HepG2 (cell line): ENCODE data around the gene TMEM130. TPM values are rescaled to one million over a fixed set of nuclear protein-coding genes. Genes with fewer than 3 reads are reported as not detected.

Source experiments
- ARNT ChIP-seq: fragments of 450-650 bp; IDR thresholded peaks from 2 replicates; pipeline ENCODE4 v1.6.1; 2017
- ARNT2 ChIP-seq: sonication (generic); formaldehyde crosslinking; IDR thresholded peaks from 2 replicates; pipeline ENCODE4 v1.8.0; 2022; ENCODE audit warnings: mild to moderate bottlenecking, low read depth, missing genetic modification reagents, moderate library complexity
- EHMT2 ChIP-seq: fragments of 200-600 bp; sonication (generic); IDR thresholded peaks from 2 replicates; pipeline ENCODE4 v1.7.0; 2017; ENCODE audit warnings: antibody characterized with exemption, low read depth, low read length, borderline replicate concordance
- MAFK ChIP-seq, 2 experiments: IDR thresholded peaks in 1 of 2; conservative IDR thresholded peaks in 1 of 2; 2 replicates each; pipeline ENCODE4 v1.6.1; 2011; ENCODE audit warnings: improper control_type of control experiment in 2 of 2, low read length in 2 of 2
- MLLT10 ChIP-seq: sonication (generic); formaldehyde crosslinking; IDR thresholded peaks from 2 replicates; pipeline ENCODE4 v1.4.0; 2020; ENCODE audit warnings: missing genetic modification reagents
- NFATC3 ChIP-seq: sonication (generic); formaldehyde crosslinking; IDR thresholded peaks from 2 replicates; pipeline ENCODE4 v1.5.1; 2020; ENCODE audit warnings: mild to moderate bottlenecking, missing genetic modification reagents
- SSRP1 ChIP-seq: IDR thresholded peaks from 2 replicates; pipeline ENCODE4 v1.6.1; 2016; ENCODE audit warnings: control low read depth
- ZNF296 ChIP-seq: sonication (generic); formaldehyde crosslinking; conservative IDR thresholded peaks from 2 replicates; pipeline ENCODE4 v1.5.0; 2020; ENCODE audit warnings: mild to moderate bottlenecking, missing genetic modification reagents
- ZNF747 ChIP-seq: sonication (generic); formaldehyde crosslinking; IDR thresholded peaks from 2 replicates; pipeline ENCODE4 v1.8.1; 2023; ENCODE audit warnings: missing genetic modification reagents, mild to moderate bottlenecking, borderline replicate concordance
- ZNF780A ChIP-seq: sonication (generic); formaldehyde crosslinking; IDR thresholded peaks from 2 replicates; pipeline ENCODE4 v1.8.0; 2022; ENCODE audit warnings: mild to moderate bottlenecking, missing genetic modification reagents, moderate library complexity
- polyA plus RNA-seq, 8 experiments: library from polyadenylated mRNA; depleted of rRNA in 3 of 8; stranded (reverse) in 7 of 8; unstranded in 1 of 8; fragments of >200 nt; fragmentation: Illumina TruSeq in 4 of 8; extraction: Trizol in 4 of 8; gene quantifications; 2 replicates each; pipeline versions ENCODE4 v1.2.1 to v1.2.3, GENCODE V29; 2011 to 2016; ENCODE audit warnings: low read depth in 4 of 8, missing spikeins in 1 of 8, mixed read lengths in 1 of 8; ENCODE audit not compliant: insufficient read depth in 1 of 8
- total RNA-seq, 5 experiments: library from RNA; depleted of rRNA; stranded (reverse); fragments of >200 nt; fragmentation: Illumina TruSeq; extraction: Trizol; gene quantifications; 2 replicates each; pipeline ENCODE4 v1.2.3, GENCODE V29; 2016; ENCODE audit warnings: low read depth in 1 of 5
- TF ChIP-seq, protein P1 (sequence below): fragments of 450-650 bp; IDR thresholded peaks from 2 replicates; pipeline ENCODE4 v1.6.1; 2017; ENCODE audit warnings: mild to moderate bottlenecking
- TF ChIP-seq, protein P2 (sequence below): sonication (generic); formaldehyde crosslinking; IDR thresholded peaks from 2 replicates; pipeline ENCODE4 v1.8.1; 2023; ENCODE audit warnings: mild to moderate bottlenecking, missing genetic modification reagents
- TF ChIP-seq, protein P3 (sequence below): sonication (generic); formaldehyde crosslinking; IDR thresholded peaks from 2 replicates; pipeline ENCODE4 v1.9.0; 2021; ENCODE audit warnings: missing genetic modification reagents, borderline replicate concordance
- TF ChIP-seq, protein P4 (sequence below): sonication (generic); formaldehyde crosslinking; IDR thresholded peaks from 2 replicates; pipeline ENCODE4 v1.4.0; 2020; ENCODE audit warnings: missing genetic modification reagents, borderline replicate concordance

The TMEM130 gene
- total and polyA plus RNA-seq, 2 of the 13 experiments (the other 11 are each of a cell fraction or from before 2014, with no cell fraction given): not detected

DNA sequence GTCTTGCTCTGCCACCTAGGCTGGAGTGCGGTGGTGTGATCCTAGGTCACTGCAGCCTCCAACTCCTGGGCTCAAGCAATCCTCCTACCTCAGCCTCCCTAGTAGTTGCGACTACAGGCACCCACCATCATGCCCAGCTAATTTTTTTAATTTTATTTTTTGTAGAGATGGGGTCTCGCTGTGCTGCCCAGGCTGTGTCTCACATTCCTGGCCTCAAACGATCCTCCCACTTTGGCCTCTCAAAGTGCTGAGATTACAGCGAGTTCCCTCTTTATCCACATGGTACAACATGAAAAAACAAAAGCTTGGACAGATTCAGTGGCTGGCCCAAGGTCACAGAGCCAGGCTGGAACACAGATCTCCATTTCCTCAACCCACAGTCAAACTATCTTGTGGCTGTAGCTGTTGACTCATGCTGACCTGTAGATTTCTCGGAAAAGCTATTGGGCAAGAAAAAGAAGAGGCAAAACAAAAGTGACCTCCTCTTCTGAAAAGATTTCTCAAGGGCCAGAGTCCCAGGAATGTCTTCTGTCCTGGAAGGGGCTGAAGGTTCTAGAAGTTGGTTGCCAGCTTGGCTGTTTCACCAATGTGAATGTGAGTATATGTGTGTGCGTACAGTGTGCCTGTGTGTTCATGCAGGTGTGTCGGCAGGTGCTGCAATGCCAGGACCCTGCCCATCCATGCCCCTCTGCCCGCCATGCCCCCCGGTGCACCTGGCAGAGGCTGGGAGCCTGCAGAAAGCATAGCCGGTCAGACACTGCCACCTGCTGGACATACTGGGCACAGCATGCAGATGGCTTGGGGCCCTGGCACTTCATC, 28.4 kb downstream of the TMEM130 start (continued):
- TF ChIP-seq ARNT2 (CRISPR knock-in tag): no peak
- TF ChIP-seq EHMT2: no peak
- TF ChIP-seq MLLT10 (CRISPR knock-in tag): no peak
- TF ChIP-seq ARNT: no peak
- TF ChIP-seq ZNF780A (CRISPR knock-in tag): no peak
- TF ChIP-seq, protein P1, sequence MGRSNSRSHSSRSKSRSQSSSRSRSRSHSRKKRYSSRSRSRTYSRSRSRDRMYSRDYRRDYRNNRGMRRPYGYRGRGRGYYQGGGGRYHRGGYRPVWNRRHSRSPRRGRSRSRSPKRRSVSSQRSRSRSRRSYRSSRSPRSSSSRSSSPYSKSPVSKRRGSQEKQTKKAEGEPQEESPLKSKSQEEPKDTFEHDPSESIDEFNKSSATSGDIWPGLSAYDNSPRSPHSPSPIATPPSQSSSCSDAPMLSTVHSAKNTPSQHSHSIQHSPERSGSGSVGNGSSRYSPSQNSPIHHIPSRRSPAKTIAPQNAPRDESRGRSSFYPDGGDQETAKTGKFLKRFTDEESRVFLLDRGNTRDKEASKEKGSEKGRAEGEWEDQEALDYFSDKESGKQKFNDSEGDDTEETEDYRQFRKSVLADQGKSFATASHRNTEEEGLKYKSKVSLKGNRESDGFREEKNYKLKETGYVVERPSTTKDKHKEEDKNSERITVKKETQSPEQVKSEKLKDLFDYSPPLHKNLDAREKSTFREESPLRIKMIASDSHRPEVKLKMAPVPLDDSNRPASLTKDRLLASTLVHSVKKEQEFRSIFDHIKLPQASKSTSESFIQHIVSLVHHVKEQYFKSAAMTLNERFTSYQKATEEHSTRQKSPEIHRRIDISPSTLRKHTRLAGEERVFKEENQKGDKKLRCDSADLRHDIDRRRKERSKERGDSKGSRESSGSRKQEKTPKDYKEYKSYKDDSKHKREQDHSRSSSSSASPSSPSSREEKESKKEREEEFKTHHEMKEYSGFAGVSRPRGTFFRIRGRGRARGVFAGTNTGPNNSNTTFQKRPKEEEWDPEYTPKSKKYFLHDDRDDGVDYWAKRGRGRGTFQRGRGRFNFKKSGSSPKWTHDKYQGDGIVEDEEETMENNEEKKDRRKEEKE: no peak
- no peak for TF ChIP-seq SSRP1 (CRISPR knock-in tag)
- TF ChIP-seq NFATC3 (CRISPR knock-in tag): no peak
- TF ChIP-seq, protein P2, sequence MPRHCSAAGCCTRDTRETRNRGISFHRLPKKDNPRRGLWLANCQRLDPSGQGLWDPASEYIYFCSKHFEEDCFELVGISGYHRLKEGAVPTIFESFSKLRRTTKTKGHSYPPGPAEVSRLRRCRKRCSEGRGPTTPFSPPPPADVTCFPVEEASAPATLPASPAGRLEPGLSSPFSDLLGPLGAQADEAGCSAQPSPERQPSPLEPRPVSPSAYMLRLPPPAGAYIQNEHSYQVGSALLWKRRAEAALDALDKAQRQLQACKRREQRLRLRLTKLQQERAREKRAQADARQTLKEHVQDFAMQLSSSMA: no peak
- TF ChIP-seq, protein P3, sequence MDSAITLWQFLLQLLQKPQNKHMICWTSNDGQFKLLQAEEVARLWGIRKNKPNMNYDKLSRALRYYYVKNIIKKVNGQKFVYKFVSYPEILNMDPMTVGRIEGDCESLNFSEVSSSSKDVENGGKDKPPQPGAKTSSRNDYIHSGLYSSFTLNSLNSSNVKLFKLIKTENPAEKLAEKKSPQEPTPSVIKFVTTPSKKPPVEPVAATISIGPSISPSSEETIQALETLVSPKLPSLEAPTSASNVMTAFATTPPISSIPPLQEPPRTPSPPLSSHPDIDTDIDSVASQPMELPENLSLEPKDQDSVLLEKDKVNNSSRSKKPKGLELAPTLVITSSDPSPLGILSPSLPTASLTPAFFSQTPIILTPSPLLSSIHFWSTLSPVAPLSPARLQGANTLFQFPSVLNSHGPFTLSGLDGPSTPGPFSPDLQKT (CRISPR knock-in tag): no peak
- TF ChIP-seq ZNF747 (CRISPR knock-in tag): no peak
- TF ChIP-seq ZNF296 (CRISPR knock-in tag): no peak
- no peak for TF ChIP-seq MAFK (conservative IDR thresholded peaks at IDR 0.05 in 1 of 2, IDR thresholded peaks at IDR 0.05 in 1 of 2; ENCODE audit: low read length in 2 of 2)
- TF ChIP-seq, protein P4, sequence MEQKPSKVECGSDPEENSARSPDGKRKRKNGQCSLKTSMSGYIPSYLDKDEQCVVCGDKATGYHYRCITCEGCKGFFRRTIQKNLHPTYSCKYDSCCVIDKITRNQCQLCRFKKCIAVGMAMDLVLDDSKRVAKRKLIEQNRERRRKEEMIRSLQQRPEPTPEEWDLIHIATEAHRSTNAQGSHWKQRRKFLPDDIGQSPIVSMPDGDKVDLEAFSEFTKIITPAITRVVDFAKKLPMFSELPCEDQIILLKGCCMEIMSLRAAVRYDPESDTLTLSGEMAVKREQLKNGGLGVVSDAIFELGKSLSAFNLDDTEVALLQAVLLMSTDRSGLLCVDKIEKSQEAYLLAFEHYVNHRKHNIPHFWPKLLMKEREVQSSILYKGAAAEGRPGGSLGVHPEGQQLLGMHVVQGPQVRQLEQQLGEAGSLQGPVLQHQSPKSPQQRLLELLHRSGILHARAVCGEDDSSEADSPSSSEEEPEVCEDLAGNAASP (CRISPR knock-in tag): no peak
